Progenitor cell of endocrine pancreas (in vitro differentiated cells): ENCODE results near the gene CUL1. TPM values are rescaled to one million over a fixed set of nuclear protein-coding genes. Genes with fewer than 3 reads are reported as not detected.

Source experiments
- DNase-seq: peaks from one replicate; pipeline ENCODE4 v3.0.0; 2021; ENCODE audit warnings: low spot score; ENCODE audit not compliant: unreplicated experiment
- H3K27ac Mint-ChIP-seq: 2 replicates; pipeline ENCODE4 v1.8.0; 2021; ENCODE audit warnings: mild to moderate bottlenecking, moderate library complexity, mixed read lengths
- H3K27me3 Mint-ChIP-seq: 2 replicates; pipeline ENCODE4 v1.8.0; 2021; ENCODE audit warnings: mixed read lengths
- H3K36me3 Mint-ChIP-seq: 2 replicates; pipeline ENCODE4 v1.8.0; 2022; ENCODE audit warnings: mixed read lengths; ENCODE audit not compliant: insufficient read depth
- H3K4me1 Mint-ChIP-seq: 2 replicates; pipeline ENCODE4 v1.8.0; 2021; ENCODE audit warnings: low read depth, mixed read lengths
- H3K4me3 Mint-ChIP-seq: 2 replicates; pipeline ENCODE4 v1.8.0; 2021; ENCODE audit warnings: low read depth, mild to moderate bottlenecking, moderate library complexity, mixed read lengths
- H3K9me3 Mint-ChIP-seq: 2 replicates; pipeline ENCODE4 v1.8.0; 2021; ENCODE audit warnings: low read depth, mixed read lengths
- CTCF ChIP-seq: fragments of 200-600 bp; sonication (generic); IDR thresholded peaks from one replicate; pipeline ENCODE4 v1.5.0; 2021; ENCODE audit warnings: antibody characterized with exemption, mild to moderate bottlenecking; ENCODE audit not compliant: unreplicated experiment
- total RNA-seq: library from RNA; stranded (reverse); gene quantifications from 2 replicates; pipeline ENCODE4 v1.2.1, GENCODE V29; 2021

The CUL1 gene
- total RNA-seq, 1 donor from 2014 or later = 58.9 TPM

GRCh38 chr7:148813890-148814289 lies 115.2 kb downstream of the CUL1 start:
- H3K9me3 Mint-ChIP-seq = no peaks in the 10 kb centered on the region
- peaks cover 1% of the 10 kb centered on the region for H3K4me1 Mint-ChIP-seq
- no peak for DNase-seq
- H3K36me3 Mint-ChIP-seq = peaks cover 20% of the 10 kb centered on the region
- TF ChIP-seq CTCF = no peak
- H3K27ac Mint-ChIP-seq = no peak overlapping the region
- H3K4me3 Mint-ChIP-seq = no peak overlapping the region
- no peaks in the 10 kb centered on the region for H3K27me3 Mint-ChIP-seq

GRCh38 chr7:148814922-148815559 lies 116.3 kb downstream of the CUL1 start:
- Mint-ChIP-seq H3K27ac (no peak overlapping the region), H3K4me1 (peaks cover under 1% of the 10 kb centered on the region)

GRCh38 chr7:148815612-148816011 lies 116.9 kb downstream of the CUL1 start:
- no peak for TF ChIP-seq CTCF
- Mint-ChIP-seq H3K9me3 (no peaks in the 10 kb centered on the region), H3K27ac (no peak overlapping the region), H3K36me3 (peaks cover 11% of the 10 kb centered on the region), H3K27me3 (no peaks in the 10 kb centered on the region), H3K4me1 (peaks cover 2% of the 10 kb centered on the region), H3K4me3 (no peak overlapping the region)
- no peak for DNase-seq

More at GRCh38 chr7:148814922-148815559, 116.3 kb downstream of the CUL1 start:
- Mint-ChIP-seq H3K4me3 (no peak overlapping the region), H3K36me3 (peaks cover 15% of the 10 kb centered on the region), H3K9me3 (no peaks in the 10 kb centered on the region), H3K27me3 (no peaks in the 10 kb centered on the region)
- no peak for DNase-seq
- no peak for TF ChIP-seq CTCF

GRCh38 chr7:148819697-148820360 lies 121.1 kb downstream of the CUL1 start:
- Mint-ChIP-seq H3K36me3 (peaks cover 12% of the 10 kb centered on the region), H3K27me3 (no peaks in the 10 kb centered on the region)

GRCh38 chr7:148821422-148821821 lies 122.7 kb downstream of the CUL1 start:
- DNase-seq = no peak
- no peak for TF ChIP-seq CTCF
- Mint-ChIP-seq H3K9me3 (no peaks in the 10 kb centered on the region), H3K36me3 (peaks cover 18% of the 10 kb centered on the region), H3K4me1 (peaks cover 5% of the 10 kb centered on the region), H3K4me3 (no peak overlapping the region), H3K27me3 (no peaks in the 10 kb centered on the region), H3K27ac (no peak overlapping the region)

More at GRCh38 chr7:148819697-148820360, 121.1 kb downstream of the CUL1 start:
- DNase-seq = no peak
- no peaks in the 10 kb centered on the region for H3K9me3 Mint-ChIP-seq
- H3K4me3 Mint-ChIP-seq = no peak overlapping the region
- H3K4me1 Mint-ChIP-seq = peaks cover 5% of the 10 kb centered on the region
- H3K27ac Mint-ChIP-seq = no peak overlapping the region
- no peak for TF ChIP-seq CTCF
